Neural crest cell (in vitro differentiated cells): ENCODE data around the gene FBN3. TPM values are rescaled to one million over a fixed set of nuclear protein-coding genes. Genes with fewer than 3 reads are reported as not detected.
A peak's percentile ranks its signal among the peaks of the same experiment; 100 is the strongest.

Experiments
- DNase-seq: peaks from one replicate; pipeline ENCODE4 v3.0.0; 2021; ENCODE audit warnings: low read depth, mixed read lengths, low spot score
- H3K27ac Mint-ChIP-seq: one replicate; pipeline ENCODE4 v1.8.0; 2021; ENCODE audit warnings: mild to moderate bottlenecking, mixed read lengths; ENCODE audit not compliant: unreplicated experiment
- H3K27me3 Mint-ChIP-seq: 2 replicates; pipeline ENCODE4 v1.8.0; 2021; ENCODE audit warnings: low read depth, mild to moderate bottlenecking, mixed read lengths
- H3K36me3 Mint-ChIP-seq: 2 replicates; pipeline ENCODE4 v1.8.0; 2021; ENCODE audit warnings: low read depth, mild to moderate bottlenecking, mixed read lengths
- H3K4me1 Mint-ChIP-seq: 2 replicates; pipeline ENCODE4 v1.8.0; 2021; ENCODE audit warnings: mixed read lengths
- H3K4me3 Mint-ChIP-seq: one replicate; pipeline ENCODE4 v1.8.0; 2021; ENCODE audit warnings: mild to moderate bottlenecking, mixed read lengths
- H3K9me3 Mint-ChIP-seq: 2 replicates; pipeline ENCODE4 v1.8.0; 2021; ENCODE audit warnings: mixed read lengths
- total RNA-seq: library from RNA; stranded (reverse); gene quantifications from 2 replicates; pipeline ENCODE4 v1.2.1, GENCODE V29; 2021
- TF ChIP-seq, protein P1 (sequence below): fragments of 200-600 bp; sonication (generic); conservative IDR thresholded peaks from 2 replicates; pipeline ENCODE4 v1.5.0; 2021; ENCODE audit warnings: antibody characterized with exemption, mild to moderate bottlenecking

The FBN3 gene
- total RNA-seq, 1 donor from 2014 or later = 13.9 TPM

GRCh38 chr19:8126511-8126910, 22.9 kb downstream of the FBN3 start:
- TF ChIP-seq, protein P1, sequence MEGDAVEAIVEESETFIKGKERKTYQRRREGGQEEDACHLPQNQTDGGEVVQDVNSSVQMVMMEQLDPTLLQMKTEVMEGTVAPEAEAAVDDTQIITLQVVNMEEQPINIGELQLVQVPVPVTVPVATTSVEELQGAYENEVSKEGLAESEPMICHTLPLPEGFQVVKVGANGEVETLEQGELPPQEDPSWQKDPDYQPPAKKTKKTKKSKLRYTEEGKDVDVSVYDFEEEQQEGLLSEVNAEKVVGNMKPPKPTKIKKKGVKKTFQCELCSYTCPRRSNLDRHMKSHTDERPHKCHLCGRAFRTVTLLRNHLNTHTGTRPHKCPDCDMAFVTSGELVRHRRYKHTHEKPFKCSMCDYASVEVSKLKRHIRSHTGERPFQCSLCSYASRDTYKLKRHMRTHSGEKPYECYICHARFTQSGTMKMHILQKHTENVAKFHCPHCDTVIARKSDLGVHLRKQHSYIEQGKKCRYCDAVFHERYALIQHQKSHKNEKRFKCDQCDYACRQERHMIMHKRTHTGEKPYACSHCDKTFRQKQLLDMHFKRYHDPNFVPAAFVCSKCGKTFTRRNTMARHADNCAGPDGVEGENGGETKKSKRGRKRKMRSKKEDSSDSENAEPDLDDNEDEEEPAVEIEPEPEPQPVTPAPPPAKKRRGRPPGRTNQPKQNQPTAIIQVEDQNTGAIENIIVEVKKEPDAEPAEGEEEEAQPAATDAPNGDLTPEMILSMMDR = no peak
- Mint-ChIP-seq H3K36me3 (no peaks in the 10 kb centered on the region), H3K4me3 (no peak overlapping the region), H3K27ac (no peak overlapping the region), H3K4me1 (no peaks in the 10 kb centered on the region), H3K27me3 (no peaks in the 10 kb centered on the region), H3K9me3 (no peaks in the 10 kb centered on the region)
- DNase-seq = no peak

GRCh38 chr19:8126008-8126407, 23.4 kb downstream of the FBN3 start:
- no peaks in the 10 kb centered on the region for H3K27me3 Mint-ChIP-seq
- DNase-seq = no peak
- no peaks in the 10 kb centered on the region for H3K9me3 Mint-ChIP-seq
- TF ChIP-seq, protein P1 = no peak
- peak overlapping the region; percentile 96 for H3K27ac Mint-ChIP-seq
- no peaks in the 10 kb centered on the region for H3K4me1 Mint-ChIP-seq
- H3K4me3 Mint-ChIP-seq = no peak overlapping the region
- H3K36me3 Mint-ChIP-seq = no peaks in the 10 kb centered on the region

DNA sequence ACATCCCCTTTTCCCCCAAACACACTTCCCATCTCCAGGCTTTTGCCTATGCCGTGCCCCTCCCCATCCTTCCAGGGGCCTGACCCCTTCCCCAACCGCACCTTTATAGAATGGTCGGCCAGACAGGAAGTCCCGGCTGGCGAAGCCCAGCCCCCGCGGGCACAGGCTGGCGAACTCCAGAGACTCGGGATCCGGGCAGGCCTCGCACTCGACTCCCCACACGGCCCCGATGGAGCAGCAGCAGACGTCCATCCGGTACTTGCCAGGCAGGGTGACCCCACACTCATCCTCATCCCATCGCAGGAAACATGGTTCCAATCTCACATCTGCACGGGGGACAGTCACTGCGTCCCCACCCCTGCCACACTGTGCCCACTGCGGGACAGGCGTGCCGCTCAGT, 25.7 kb downstream of the FBN3 start:
- TF ChIP-seq, protein P1 = no peak
- Mint-ChIP-seq H3K4me1 (no peaks in the 10 kb centered on the region), H3K9me3 (no peaks in the 10 kb centered on the region), H3K4me3 (no peak overlapping the region), H3K27ac (peak overlapping the region; percentile 36), H3K36me3 (no peaks in the 10 kb centered on the region), H3K27me3 (no peaks in the 10 kb centered on the region)
- DNase-seq = no peak

- Mint-ChIP-seq H3K27ac (no peak overlapping the region), H3K4me3 (no peak overlapping the region), H3K27me3 (no peaks in the 10 kb centered on the region), H3K36me3 (no peaks in the 10 kb centered on the region), H3K4me1 (no peaks in the 10 kb centered on the region), H3K9me3 (no peaks in the 10 kb centered on the region)
- TF ChIP-seq, protein P1 = no peak
- DNase-seq = no peak
These were observed 28.5 kb downstream of the FBN3 start for GRCh38 chr19:8120636-8121480.

DNA sequence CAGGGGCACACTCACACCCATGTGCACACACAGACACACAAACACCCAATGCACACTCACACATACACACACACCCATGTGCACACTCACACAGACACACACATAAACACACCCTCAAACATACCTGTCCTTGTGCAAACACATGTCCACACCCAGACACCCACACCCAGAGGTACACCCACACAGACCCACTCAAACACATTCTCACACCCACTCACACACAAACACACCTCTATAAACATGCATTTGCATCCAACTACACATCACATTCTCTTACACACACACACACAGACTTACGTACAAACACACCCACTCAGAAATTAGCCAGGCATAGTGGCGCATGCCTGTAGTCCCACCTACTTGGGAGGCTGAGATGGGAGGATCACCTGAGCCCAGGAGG, 31.4 kb downstream of the FBN3 start:
- H3K27me3 Mint-ChIP-seq = no peaks in the 10 kb centered on the region
- H3K9me3 Mint-ChIP-seq = no peaks in the 10 kb centered on the region
- H3K36me3 Mint-ChIP-seq = no peaks in the 10 kb centered on the region
- TF ChIP-seq, protein P1 = no peak
- DNase-seq = no peak
- H3K27ac Mint-ChIP-seq = no peak overlapping the region
- no peaks in the 10 kb centered on the region for H3K4me1 Mint-ChIP-seq
- no peak overlapping the region for H3K4me3 Mint-ChIP-seq
